OCI-LY1 (cell line): ENCODE results near the gene LRMDA.

Experiments used
- H2AFZ ChIP-seq: fragments of 200-600 bp; sonication (generic), shearing (Covaris generic); 2 replicates; pipeline ENCODE4 v1.6.0; 2014; ENCODE audit warnings: antibody characterized with exemption, mild to moderate bottlenecking, low read length
- H3F3A ChIP-seq: fragments of 200-600 bp; sonication (generic), shearing (Covaris generic); 2 replicates; pipeline ENCODE4 v1.6.0; 2014; ENCODE audit warnings: mild to moderate bottlenecking, antibody characterized with exemption, low read length, moderate library complexity; ENCODE audit not compliant: insufficient read depth
- H3K27ac ChIP-seq: fragments of 200-600 bp; sonication (generic); 2 replicates; pipeline ENCODE4 v1.5.1; 2014; ENCODE audit warnings: low read length, mixed run types, mild to moderate bottlenecking, low read depth; ENCODE audit not compliant: poor library complexity, severe bottlenecking
- H3K27me3 ChIP-seq: fragments of 200-600 bp; sonication (generic); 2 replicates; pipeline ENCODE4 v1.6.0; 2014; ENCODE audit warnings: antibody characterized with exemption, mild to moderate bottlenecking, low read length, moderate library complexity; ENCODE audit not compliant: insufficient read depth
- H3K36me3 ChIP-seq: fragments of 200-600 bp; sonication (generic); 2 replicates; pipeline ENCODE4 v1.6.1; 2014; ENCODE audit warnings: mild to moderate bottlenecking, antibody characterized with exemption, low read length, moderate library complexity, mixed read lengths; ENCODE audit not compliant: insufficient read depth
- H3K4me1 ChIP-seq: fragments of 200-600 bp; sonication (generic); 2 replicates; pipeline ENCODE4 v1.5.1; 2014; ENCODE audit warnings: mild to moderate bottlenecking, low read length, moderate library complexity; ENCODE audit not compliant: insufficient read depth, severe bottlenecking
- H3K4me2 ChIP-seq: fragments of 200-600 bp; sonication (generic), shearing (Covaris generic); 2 replicates; pipeline ENCODE4 v1.6.1; 2014; ENCODE audit warnings: low read length
- H3K4me3 ChIP-seq: fragments of 200-600 bp; sonication (generic); 2 replicates; pipeline ENCODE4 v1.5.1; 2014; ENCODE audit warnings: low read length, low read depth, mild to moderate bottlenecking, mixed read lengths; ENCODE audit not compliant: poor library complexity, severe bottlenecking
- H3K79me2 ChIP-seq: fragments of 200-600 bp; shearing (Covaris generic); 2 replicates; pipeline ENCODE4 v1.6.1; 2016; ENCODE audit warnings: mixed run types, low read length, mixed read lengths; ENCODE audit not compliant: insufficient read depth
- H3K9ac ChIP-seq: fragments of 200-600 bp; sonication (generic), shearing (Covaris generic); 2 replicates; pipeline ENCODE4 v1.6.1; 2014; ENCODE audit warnings: mild to moderate bottlenecking, low read length, mixed read lengths
- H3K9me2 ChIP-seq: fragments of 200-600 bp; sonication (generic), shearing (Covaris generic); 2 replicates; pipeline ENCODE4 v1.6.1; 2014; ENCODE audit warnings: low read depth, mild to moderate bottlenecking, low read length, mixed read lengths
- H3K9me3 ChIP-seq: fragments of 200-600 bp; shearing (Covaris generic); 2 replicates; pipeline ENCODE4 v1.6.1; 2014; ENCODE audit warnings: low read length, mixed read lengths
- H4K20me1 ChIP-seq: fragments of 200-600 bp; sonication (generic), shearing (Covaris generic); 2 replicates; pipeline ENCODE4 v1.6.0; 2016; ENCODE audit warnings: mild to moderate bottlenecking, low read length; ENCODE audit not compliant: insufficient read depth
- CTCF ChIP-seq: fragments of 200-600 bp; sonication (generic), shearing (Covaris generic); IDR thresholded peaks from 2 replicates; pipeline ENCODE4 v1.5.1; 2017; ENCODE audit warnings: mild to moderate bottlenecking, antibody characterized with exemption, low read length, moderate library complexity, mixed read lengths
- EZH2 ChIP-seq: fragments of 200-600 bp; sonication (generic), shearing (Covaris generic); IDR thresholded peaks from 2 replicates; pipeline ENCODE4 v1.8.0; 2017; ENCODE audit warnings: borderline replicate concordance, mixed run types, mild to moderate bottlenecking, antibody characterized with exemption, low read length, moderate library complexity, mixed read lengths

The LRMDA gene

GRCh38 chr10:76356557-76356956 lies 925.1 kb downstream of the LRMDA start:
- H3K4me1 ChIP-seq = no peaks in the 10 kb centered on the region
- H3K27ac ChIP-seq = no peak overlapping the region
- no peaks in the 10 kb centered on the region for H3K9me3 ChIP-seq
- no peaks in the 10 kb centered on the region for H3F3A ChIP-seq
- H3K36me3 ChIP-seq = no peaks in the 10 kb centered on the region
- H3K9me2 ChIP-seq = no peaks in the 10 kb centered on the region
- no peaks in the 10 kb centered on the region for H4K20me1 ChIP-seq
- no peak overlapping the region for H3K9ac ChIP-seq
- no peak overlapping the region for H3K4me2 ChIP-seq
- no peak for TF ChIP-seq EZH2
- no peak for TF ChIP-seq CTCF
- H3K79me2 ChIP-seq = no peaks in the 10 kb centered on the region
- no peak overlapping the region for H2AFZ ChIP-seq
- no peaks in the 10 kb centered on the region for H3K27me3 ChIP-seq
- H3K4me3 ChIP-seq = no peak overlapping the region

- H2AFZ ChIP-seq = no peak overlapping the region
- no peak overlapping the region for H3K4me2 ChIP-seq
- H3K9ac ChIP-seq = no peak overlapping the region
- H4K20me1 ChIP-seq = no peaks in the 10 kb centered on the region
- no peaks in the 10 kb centered on the region for H3K4me1 ChIP-seq
- no peaks in the 10 kb centered on the region for H3F3A ChIP-seq
- H3K36me3 ChIP-seq = no peaks in the 10 kb centered on the region
- no peak overlapping the region for H3K27ac ChIP-seq
- H3K4me3 ChIP-seq = no peak overlapping the region
- H3K27me3 ChIP-seq = no peaks in the 10 kb centered on the region
- no peak for TF ChIP-seq EZH2
- H3K9me2 ChIP-seq = no peaks in the 10 kb centered on the region
- no peaks in the 10 kb centered on the region for H3K79me2 ChIP-seq
- H3K9me3 ChIP-seq = no peaks in the 10 kb centered on the region
Measured at GRCh38 chr10:76357726-76358415, 926.4 kb downstream of the LRMDA start.

GRCh38 chr10:76358743-76359395 lies 927.4 kb downstream of the LRMDA start:
- Histone ChIP-seq H3K4me1 (no peaks in the 10 kb centered on the region), H2AFZ (no peak overlapping the region), H3K27me3 (no peaks in the 10 kb centered on the region), H3K4me3 (no peak overlapping the region), H3K36me3 (no peaks in the 10 kb centered on the region), H3F3A (no peaks in the 10 kb centered on the region), H4K20me1 (no peaks in the 10 kb centered on the region), H3K79me2 (no peaks in the 10 kb centered on the region), H3K9me2 (no peaks in the 10 kb centered on the region), H3K27ac (no peak overlapping the region), H3K9ac (no peak overlapping the region), H3K9me3 (no peaks in the 10 kb centered on the region), H3K4me2 (no peak overlapping the region)
- TF ChIP-seq CTCF = no peak
- TF ChIP-seq EZH2 = no peak

GRCh38 chr10:76375761-76376160 lies 944.3 kb downstream of the LRMDA start:
- no peaks in the 10 kb centered on the region for H4K20me1 ChIP-seq
- H3K9me2 ChIP-seq = no peaks in the 10 kb centered on the region
- no peak for TF ChIP-seq EZH2
- TF ChIP-seq CTCF = no peak
- H2AFZ ChIP-seq = no peak overlapping the region
- H3K9ac ChIP-seq = no peak overlapping the region
- no peak overlapping the region for H3K4me3 ChIP-seq
- no peaks in the 10 kb centered on the region for H3F3A ChIP-seq
- H3K36me3 ChIP-seq = no peaks in the 10 kb centered on the region
- H3K27ac ChIP-seq = no peak overlapping the region
- no peaks in the 10 kb centered on the region for H3K27me3 ChIP-seq
- no peaks in the 10 kb centered on the region for H3K79me2 ChIP-seq
- no peak overlapping the region for H3K4me2 ChIP-seq
- no peaks in the 10 kb centered on the region for H3K9me3 ChIP-seq
- H3K4me1 ChIP-seq = no peaks in the 10 kb centered on the region
